GM12891 (cell line): ENCODE results near the gene CARD19.

Experiments
- POLR2A ChIP-seq: IDR thresholded peaks from 2 replicates; pipeline ENCODE4 v1.6.1; 2011; ENCODE audit warnings: low read depth, low read length, control low read depth
- POLR2AphosphoS5 ChIP-seq: IDR thresholded peaks from 2 replicates; pipeline ENCODE4 v1.6.1; 2011; ENCODE audit warnings: low read depth, low read length, control low read depth
- POU2F2 ChIP-seq: IDR thresholded peaks from 2 replicates; pipeline ENCODE4 v1.6.1; 2011; ENCODE audit warnings: low read depth, mild to moderate bottlenecking, control low read depth, low read length, moderate library complexity
- SPI1 ChIP-seq: IDR thresholded peaks from 2 replicates; pipeline ENCODE4 v1.6.1; 2011; ENCODE audit warnings: low read depth, low read length, control low read depth
- TAF1 ChIP-seq: IDR thresholded peaks from 2 replicates; pipeline ENCODE4 v1.6.1; 2011; ENCODE audit warnings: low read depth, low read length, control low read depth

- no peak for TF ChIP-seq POLR2AphosphoS5
- no peak for TF ChIP-seq TAF1
- TF ChIP-seq POLR2A = no peak
- TF ChIP-seq POU2F2 = no peak
- TF ChIP-seq SPI1 = no peak
Measured at GRCh38 chr9:93118863-93119702, 23.1 kb downstream of the CARD19 start.
